HCT116 (cell line): ENCODE data around the gene EPHA6.

Experiments
- ATF3 ChIP-seq: IDR thresholded peaks from 2 replicates; pipeline ENCODE4 v1.6.1; 2012
- CTCF ChIP-seq, 3 experiments: fragments of 200-600 bp in 1 of 3; sonication (generic) in 1 of 3; IDR thresholded peaks in 2 of 3; conservative IDR thresholded peaks in 1 of 3; 2 replicates each; pipeline ENCODE4 v1.5.1; 2012 to 2017; ENCODE audit warnings: low read depth in 2 of 3, low read length in 2 of 3, antibody characterized with exemption in 1 of 3, borderline replicate concordance in 1 of 3, control low read depth in 1 of 3, mild to moderate bottlenecking in 1 of 3, mixed read lengths in 1 of 3, mixed run types in 1 of 3, moderate library complexity in 1 of 3; ENCODE audit not compliant: insufficient read depth in 1 of 3
- ELF1 ChIP-seq: IDR thresholded peaks from 2 replicates; pipeline ENCODE4 v1.6.1; 2012; ENCODE audit warnings: low read depth, borderline replicate concordance
- EZH2 ChIP-seq: fragments of 200-600 bp; sonication (generic); IDR thresholded peaks from 2 replicates; pipeline ENCODE4 v1.6.1; 2017; ENCODE audit warnings: antibody characterized with exemption, mixed run types
- EZH2phosphoT487 ChIP-seq: fragments of 200-600 bp; IDR thresholded peaks from 2 replicates; pipeline ENCODE4 v1.6.1; 2018; ENCODE audit warnings: antibody characterized with exemption, borderline replicate concordance
- POLR2AphosphoS5 ChIP-seq: IDR thresholded peaks from 2 replicates; pipeline ENCODE4 v1.6.1; 2011; ENCODE audit warnings: mild to moderate bottlenecking, low read depth, low read length, moderate library complexity
- ZNF274 ChIP-seq: fragments of 200-500 bp; sonication (Bioruptor generic); IDR thresholded peaks from 2 replicates; pipeline ENCODE4 v1.6.1; 2014; ENCODE audit warnings: mild to moderate bottlenecking, low read depth, low read length, inconsistent platforms

GRCh38 chr3:97076673-97077072, 262.3 kb downstream of the EPHA6 start:
- TF ChIP-seq ATF3 (no peak), EZH2 (no peak), ZNF274 (no peak), CTCF (IDR thresholded peaks at IDR 0.05 in 2 of 3, conservative IDR thresholded peaks at IDR 0.05 in 1 of 3; ENCODE audit: borderline replicate concordance in 1 of 3, insufficient read depth in 1 of 3, low read depth in 2 of 3, low read length in 2 of 3) (no peak), EZH2phosphoT487 (no peak), ELF1 (no peak), POLR2AphosphoS5 (no peak)
